C4-2B (cell line): ENCODE measurements around the gene PNRC1.

Experiments
- ZFX ChIP-seq: fragments of 450-650 bp; IDR thresholded peaks from 2 replicates; pipeline ENCODE4 v1.6.1; 2017
- TF ChIP-seq, protein P1 (sequence below): fragments of 450-650 bp; conservative IDR thresholded peaks from 2 replicates; pipeline ENCODE4 v1.5.1; 2017; ENCODE audit warnings: mild to moderate bottlenecking

DNA sequence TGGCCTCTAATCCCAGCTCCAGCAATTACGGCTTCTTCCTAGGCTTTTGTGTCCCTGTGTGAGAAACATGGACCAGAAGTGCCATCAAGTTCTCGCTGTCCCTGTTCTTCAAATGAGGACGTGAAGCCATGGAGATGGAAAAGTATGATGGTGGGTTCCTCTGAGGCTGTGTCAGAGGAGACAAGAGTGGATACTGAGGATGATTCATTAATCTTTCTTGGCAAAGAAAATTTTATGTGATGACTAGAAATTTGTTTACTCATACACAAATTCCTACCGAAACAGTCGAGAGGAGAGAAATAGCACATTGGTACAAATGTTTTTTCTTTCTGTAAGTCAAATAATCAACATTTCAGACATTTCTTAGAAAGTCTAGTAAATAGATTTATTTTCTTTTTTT, 35.0 kb upstream of the PNRC1 start:
- TF ChIP-seq, protein P1, sequence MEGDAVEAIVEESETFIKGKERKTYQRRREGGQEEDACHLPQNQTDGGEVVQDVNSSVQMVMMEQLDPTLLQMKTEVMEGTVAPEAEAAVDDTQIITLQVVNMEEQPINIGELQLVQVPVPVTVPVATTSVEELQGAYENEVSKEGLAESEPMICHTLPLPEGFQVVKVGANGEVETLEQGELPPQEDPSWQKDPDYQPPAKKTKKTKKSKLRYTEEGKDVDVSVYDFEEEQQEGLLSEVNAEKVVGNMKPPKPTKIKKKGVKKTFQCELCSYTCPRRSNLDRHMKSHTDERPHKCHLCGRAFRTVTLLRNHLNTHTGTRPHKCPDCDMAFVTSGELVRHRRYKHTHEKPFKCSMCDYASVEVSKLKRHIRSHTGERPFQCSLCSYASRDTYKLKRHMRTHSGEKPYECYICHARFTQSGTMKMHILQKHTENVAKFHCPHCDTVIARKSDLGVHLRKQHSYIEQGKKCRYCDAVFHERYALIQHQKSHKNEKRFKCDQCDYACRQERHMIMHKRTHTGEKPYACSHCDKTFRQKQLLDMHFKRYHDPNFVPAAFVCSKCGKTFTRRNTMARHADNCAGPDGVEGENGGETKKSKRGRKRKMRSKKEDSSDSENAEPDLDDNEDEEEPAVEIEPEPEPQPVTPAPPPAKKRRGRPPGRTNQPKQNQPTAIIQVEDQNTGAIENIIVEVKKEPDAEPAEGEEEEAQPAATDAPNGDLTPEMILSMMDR: no peak
- no peak for TF ChIP-seq ZFX
